Thyroid gland (tissue), 4 donors: ENCODE data around the gene PAFAH2. TPM values are rescaled to one million over a fixed set of nuclear protein-coding genes. Genes with fewer than 3 reads are reported as not detected.

ENCODE experiments used
- DNase-seq, 2 donors: peaks; one replicate each; pipeline ENCODE4 v3.0.0-alpha.2; 2019
- H3K27ac ChIP-seq, 3 donors: fragments of 200-600 bp; sonication (generic); 1 replicate in 2 of 3; 2 replicates in 1 of 3; pipeline ENCODE4 v1.5.1; 2016 to 2019; ENCODE audit warnings: mild to moderate bottlenecking in 1 of 3, moderate library complexity in 1 of 3
- H3K27me3 ChIP-seq: fragments of 200-600 bp; sonication (generic); one replicate; pipeline ENCODE4 v1.5.1; 2019
- H3K36me3 ChIP-seq, 2 donors: fragments of 200-600 bp; sonication (generic); one replicate each; pipeline ENCODE4 v1.5.1; 2016 to 2019
- H3K4me1 ChIP-seq, 2 donors: fragments of 200-600 bp; sonication (generic); one replicate each; pipeline ENCODE4 v1.5.1; 2017 to 2019
- H3K4me3 ChIP-seq, 3 donors: fragments of 200-600 bp; sonication (generic); replicated peaks in 1 of 3; 1 replicate in 2 of 3; 2 replicates in 1 of 3; pipeline ENCODE4 v1.5.1; 2016; ENCODE audit warnings: mild to moderate bottlenecking in 1 of 3
- H3K9me3 ChIP-seq: fragments of 200-600 bp; sonication (generic); one replicate; pipeline ENCODE4 v1.5.1; 2017
- CTCF ChIP-seq, 6 experiments: fragments of 200-600 bp in 3 of 6; fragments of 450-650 bp in 3 of 6; sonication (generic) in 3 of 6; IDR thresholded peaks; one replicate each; pipeline ENCODE4 v1.5.1; 2016 to 2019; ENCODE audit warnings: antibody characterized with exemption in 6 of 6, mild to moderate bottlenecking in 2 of 6, inconsistent platforms in 1 of 6, moderate library complexity in 1 of 6
- POLR2A ChIP-seq, 2 donors: fragments of 450-650 bp; IDR thresholded peaks; one replicate each; pipeline ENCODE4 v1.6.1; 2017; ENCODE audit warnings: antibody characterized with exemption in 2 of 2, mild to moderate bottlenecking in 2 of 2, moderate library complexity in 1 of 2
- WGBS, 2 donors: methylation state at CpG; one replicate each; pipeline ENCODE4 v1.1.5; 2017; 5-methylcytosine and 5-hydroxymethylcytosine counted together
- intact Hi-C: fragments of 100-400 bp; cut with DNase I; formaldehyde crosslinking; loops from one replicate; pipeline ENCODE4 v1.15.1; 2023
- total RNA-seq, 4 donors: library from RNA; depleted of rRNA; stranded (reverse); fragments of >200 nt; gene quantifications; one replicate each; pipeline ENCODE4 v1.2.3, GENCODE V29; 2016

Gene PAFAH2
- total RNA-seq, 4 donors from 2014 or later, result 22.5 to 35.4 (median 30.7) TPM

- no peaks in the 10 kb centered on the region for H3K4me1 ChIP-seq
- no peaks in the 10 kb centered on the region for H3K27me3 ChIP-seq
- DNase-seq, result no peak
- peaks cover 13 to 27% of the 10 kb centered on the region in 2 donors for H3K36me3 ChIP-seq
- H3K9me3 ChIP-seq, result no peaks in the 10 kb centered on the region
- H3K27ac ChIP-seq, result no peak overlapping the region
- intact Hi-C loops, result no loop called here
- TF ChIP-seq CTCF (IDR thresholded peaks at IDR 0.05) (no peak), POLR2A (IDR thresholded peaks at IDR 0.05) (no peak)
- no peak overlapping the region for H3K4me3 ChIP-seq
- 100% methylated on average over 2 of the region's 2 CpGs for WGBS, 2 donors
These were observed 38.3 kb downstream of the PAFAH2 start for GRCh38 chr1:25959611-25960010.

- H3K4me3 ChIP-seq, result no peak overlapping the region
- TF ChIP-seq POLR2A (IDR thresholded peaks at IDR 0.05) (no peak), CTCF (IDR thresholded peaks at IDR 0.05) (no peak)
- no peaks in the 10 kb centered on the region for H3K27me3 ChIP-seq
- H3K4me1 ChIP-seq, result no peaks in the 10 kb centered on the region
- DNase-seq, result no peak
- H3K9me3 ChIP-seq, result no peaks in the 10 kb centered on the region
- no peak overlapping the region for H3K27ac ChIP-seq
- intact Hi-C loops, result no loop called here
- WGBS, 2 donors, result 93 to 95% methylated on average over 6 of the region's 6 CpGs
- H3K36me3 ChIP-seq, result peaks cover 13 to 22% of the 10 kb centered on the region in 2 donors
These were observed 39.4 kb downstream of the PAFAH2 start for GRCh38 chr1:25958465-25958864.

- H3K4me1 ChIP-seq, result no peaks in the 10 kb centered on the region
- peaks cover 0 to 9% of the 10 kb centered on the region in 2 donors for H3K36me3 ChIP-seq
- DNase-seq, result no peak
- H3K27ac ChIP-seq, result no peak overlapping the region
- H3K9me3 ChIP-seq, result no peaks in the 10 kb centered on the region
- no peak overlapping the region for H3K4me3 ChIP-seq
- intact Hi-C loops, result no loop called here
- no peak for TF ChIP-seq CTCF (IDR thresholded peaks at IDR 0.05)
- TF ChIP-seq POLR2A (IDR thresholded peaks at IDR 0.05), result no peak
- H3K27me3 ChIP-seq, result no peaks in the 10 kb centered on the region
These were observed 42.3 kb downstream of the PAFAH2 start for GRCh38 chr1:25955553-25955952.

GRCh38 chr1:25954282-25954938 lies 43.5 kb downstream of the PAFAH2 start:
- Histone ChIP-seq H3K4me1 (no peaks in the 10 kb centered on the region), H3K36me3 (peaks cover 0 to under 1% of the 10 kb centered on the region in 2 donors), H3K27ac (no peak overlapping the region), H3K27me3 (no peaks in the 10 kb centered on the region), H3K4me3 (no peak overlapping the region), H3K9me3 (no peaks in the 10 kb centered on the region)
- WGBS, 2 donors, result 78 to 86% methylated on average over 10 of the region's 10 CpGs
- TF ChIP-seq CTCF (IDR thresholded peaks at IDR 0.05), result no peak
- TF ChIP-seq POLR2A (IDR thresholded peaks at IDR 0.05), result no peak
- intact Hi-C loops, result no loop called here
- no peak for DNase-seq

- Histone ChIP-seq H3K36me3 (no peaks in the 10 kb centered on the region), H3K27me3 (no peaks in the 10 kb centered on the region), H3K4me3 (no peak overlapping the region), H3K9me3 (no peaks in the 10 kb centered on the region), H3K27ac (no peak overlapping the region), H3K4me1 (no peaks in the 10 kb centered on the region)
- 62 to 82% methylated on average over 4 of the region's 4 CpGs for WGBS, 2 donors
- DNase-seq, result no peak
- intact Hi-C loops, result no loop called here
- TF ChIP-seq CTCF (IDR thresholded peaks at IDR 0.05) (no peak), POLR2A (IDR thresholded peaks at IDR 0.05) (no peak)
These were observed 44.9 kb downstream of the PAFAH2 start for GRCh38 chr1:25952841-25953401.
